ENCODE data around the gene POMC. TPM values are rescaled to one million over a fixed set of nuclear protein-coding genes. Genes with fewer than 3 reads are reported as not detected.
A peak's percentile ranks its signal among the peaks of the same experiment; 100 is the strongest.

POMC gene
- total and polyA plus RNA-seq, 2 of the 13 experiments (the other 11 are each of a cell fraction or from before 2014, with no cell fraction given): not detected

DNA sequence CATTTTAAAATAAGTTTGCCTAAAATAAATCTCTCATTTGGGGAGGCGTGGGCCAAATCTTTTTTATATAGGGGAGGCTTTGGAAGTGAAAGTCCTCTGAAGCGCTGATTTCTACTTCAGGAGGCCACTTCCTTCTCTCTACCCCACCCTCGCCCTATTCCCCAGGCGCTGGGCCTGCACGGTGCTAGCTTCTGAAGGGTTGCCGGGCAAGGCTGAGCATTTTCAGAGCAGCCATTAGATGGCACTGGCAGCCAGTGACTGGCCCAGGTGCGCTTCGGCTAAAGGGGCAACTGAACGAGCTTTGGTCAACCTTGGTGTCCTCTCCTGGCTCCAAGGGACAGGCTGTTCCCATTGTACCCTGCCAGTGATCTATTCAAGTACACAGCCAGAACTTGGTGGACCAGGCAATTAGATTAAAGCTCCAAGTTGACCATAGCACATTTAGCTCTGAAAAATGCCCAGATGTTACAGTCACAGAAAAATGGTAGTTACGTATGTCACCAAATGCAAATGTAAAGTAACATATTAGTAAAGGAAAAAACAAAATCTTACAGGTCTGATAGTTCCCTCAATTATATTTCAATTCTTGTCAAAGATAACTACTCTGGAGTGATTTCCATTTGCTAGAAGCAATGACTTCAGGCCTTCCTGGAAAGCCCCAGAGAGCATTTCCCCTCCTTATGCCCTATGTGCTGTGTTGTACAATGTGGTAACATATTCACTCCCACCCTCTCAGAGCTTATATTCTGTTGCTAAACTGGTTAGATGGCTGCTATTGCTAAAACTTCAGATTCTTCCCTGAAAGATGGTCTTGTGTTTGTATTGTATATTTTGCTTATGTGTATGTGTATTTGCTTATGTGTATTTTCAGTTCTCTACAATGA is 2.1 kb downstream of the POMC start (continued):
- TF ChIP-seq, protein P1, sequence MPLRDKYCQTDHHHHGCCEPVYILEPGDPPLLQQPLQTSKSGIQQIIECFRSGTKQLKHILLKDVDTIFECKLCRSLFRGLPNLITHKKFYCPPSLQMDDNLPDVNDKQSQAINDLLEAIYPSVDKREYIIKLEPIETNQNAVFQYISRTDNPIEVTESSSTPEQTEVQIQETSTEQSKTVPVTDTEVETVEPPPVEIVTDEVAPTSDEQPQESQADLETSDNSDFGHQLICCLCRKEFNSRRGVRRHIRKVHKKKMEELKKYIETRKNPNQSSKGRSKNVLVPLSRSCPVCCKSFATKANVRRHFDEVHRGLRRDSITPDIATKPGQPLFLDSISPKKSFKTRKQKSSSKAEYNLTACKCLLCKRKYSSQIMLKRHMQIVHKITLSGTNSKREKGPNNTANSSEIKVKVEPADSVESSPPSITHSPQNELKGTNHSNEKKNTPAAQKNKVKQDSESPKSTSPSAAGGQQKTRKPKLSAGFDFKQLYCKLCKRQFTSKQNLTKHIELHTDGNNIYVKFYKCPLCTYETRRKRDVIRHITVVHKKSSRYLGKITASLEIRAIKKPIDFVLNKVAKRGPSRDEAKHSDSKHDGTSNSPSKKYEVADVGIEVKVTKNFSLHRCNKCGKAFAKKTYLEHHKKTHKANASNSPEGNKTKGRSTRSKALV (CRISPR knock-in tag; IDR thresholded peaks at IDR 0.05): peak; percentile 72; the same call in 1 of the 2 replicates
- TF ChIP-seq, protein P2, sequence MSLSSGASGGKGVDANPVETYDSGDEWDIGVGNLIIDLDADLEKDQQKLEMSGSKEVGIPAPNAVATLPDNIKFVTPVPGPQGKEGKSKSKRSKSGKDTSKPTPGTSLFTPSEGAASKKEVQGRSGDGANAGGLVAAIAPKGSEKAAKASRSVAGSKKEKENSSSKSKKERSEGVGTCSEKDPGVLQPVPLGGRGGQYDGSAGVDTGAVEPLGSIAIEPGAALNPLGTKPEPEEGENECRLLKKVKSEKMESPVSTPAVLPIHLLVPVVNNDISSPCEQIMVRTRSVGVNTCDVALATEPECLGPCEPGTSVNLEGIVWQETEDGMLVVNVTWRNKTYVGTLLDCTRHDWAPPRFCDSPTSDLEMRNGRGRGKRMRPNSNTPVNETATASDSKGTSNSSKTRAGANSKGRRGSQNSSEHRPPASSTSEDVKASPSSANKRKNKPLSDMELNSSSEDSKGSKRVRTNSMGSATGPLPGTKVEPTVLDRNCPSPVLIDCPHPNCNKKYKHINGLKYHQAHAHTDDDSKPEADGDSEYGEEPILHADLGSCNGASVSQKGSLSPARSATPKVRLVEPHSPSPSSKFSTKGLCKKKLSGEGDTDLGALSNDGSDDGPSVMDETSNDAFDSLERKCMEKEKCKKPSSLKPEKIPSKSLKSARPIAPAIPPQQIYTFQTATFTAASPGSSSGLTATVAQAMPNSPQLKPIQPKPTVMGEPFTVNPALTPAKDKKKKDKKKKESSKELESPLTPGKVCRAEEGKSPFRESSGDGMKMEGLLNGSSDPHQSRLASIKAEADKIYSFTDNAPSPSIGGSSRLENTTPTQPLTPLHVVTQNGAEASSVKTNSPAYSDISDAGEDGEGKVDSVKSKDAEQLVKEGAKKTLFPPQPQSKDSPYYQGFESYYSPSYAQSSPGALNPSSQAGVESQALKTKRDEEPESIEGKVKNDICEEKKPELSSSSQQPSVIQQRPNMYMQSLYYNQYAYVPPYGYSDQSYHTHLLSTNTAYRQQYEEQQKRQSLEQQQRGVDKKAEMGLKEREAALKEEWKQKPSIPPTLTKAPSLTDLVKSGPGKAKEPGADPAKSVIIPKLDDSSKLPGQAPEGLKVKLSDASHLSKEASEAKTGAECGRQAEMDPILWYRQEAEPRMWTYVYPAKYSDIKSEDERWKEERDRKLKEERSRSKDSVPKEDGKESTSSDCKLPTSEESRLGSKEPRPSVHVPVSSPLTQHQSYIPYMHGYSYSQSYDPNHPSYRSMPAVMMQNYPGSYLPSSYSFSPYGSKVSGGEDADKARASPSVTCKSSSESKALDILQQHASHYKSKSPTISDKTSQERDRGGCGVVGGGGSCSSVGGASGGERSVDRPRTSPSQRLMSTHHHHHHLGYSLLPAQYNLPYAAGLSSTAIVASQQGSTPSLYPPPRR (CRISPR knock-in tag; IDR thresholded peaks at IDR 0.05; ENCODE audit: borderline replicate concordance): no peak
- TF ChIP-seq ADNP (CRISPR knock-in tag; IDR thresholded peaks at IDR 0.05): no peak
- TF ChIP-seq, protein P3, sequence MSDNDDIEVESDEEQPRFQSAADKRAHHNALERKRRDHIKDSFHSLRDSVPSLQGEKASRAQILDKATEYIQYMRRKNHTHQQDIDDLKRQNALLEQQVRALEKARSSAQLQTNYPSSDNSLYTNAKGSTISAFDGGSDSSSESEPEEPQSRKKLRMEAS (IDR thresholded peaks at IDR 0.05): no peak
- no peak for TF ChIP-seq AKAP8 (CRISPR knock-in tag; IDR thresholded peaks at IDR 0.05)
- no peak for TF ChIP-seq SP1 (IDR thresholded peaks at IDR 0.05)
- no peak for TF ChIP-seq SP1 (CRISPR knock-in tag; IDR thresholded peaks at IDR 0.05)
- no peak for TF ChIP-seq CENPX (CRISPR knock-in tag; IDR thresholded peaks at IDR 0.05)
- no peak for TF ChIP-seq ZNF589 (CRISPR knock-in tag; conservative IDR thresholded peaks at IDR 0.05)
- no peak for TF ChIP-seq ZNF660 (CRISPR knock-in tag; IDR thresholded peaks at IDR 0.05; ENCODE audit: borderline replicate concordance, low read depth)
- no peak for TF ChIP-seq POLR2G (IDR thresholded peaks at IDR 0.05; ENCODE audit: low read depth, low read length)
- TF ChIP-seq, protein P4, sequence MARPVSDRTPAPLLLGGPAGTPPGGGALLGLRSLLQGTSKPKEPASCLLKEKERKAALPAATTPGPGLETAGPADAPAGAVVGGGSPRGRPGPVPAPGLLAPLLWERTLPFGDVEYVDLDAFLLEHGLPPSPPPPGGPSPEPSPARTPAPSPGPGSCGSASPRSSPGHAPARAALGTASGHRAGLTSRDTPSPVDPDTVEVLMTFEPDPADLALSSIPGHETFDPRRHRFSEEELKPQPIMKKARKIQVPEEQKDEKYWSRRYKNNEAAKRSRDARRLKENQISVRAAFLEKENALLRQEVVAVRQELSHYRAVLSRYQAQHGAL (CRISPR knock-in tag; IDR thresholded peaks at IDR 0.05; ENCODE audit: not compliant biosample characterization): no peak
- no peak for TF ChIP-seq NFIB (CRISPR knock-in tag; IDR thresholded peaks at IDR 0.05; ENCODE audit: borderline replicate concordance)
- no peak for TF ChIP-seq MTF1 (CRISPR knock-in tag; IDR thresholded peaks at IDR 0.05)
- TF ChIP-seq, protein P5, sequence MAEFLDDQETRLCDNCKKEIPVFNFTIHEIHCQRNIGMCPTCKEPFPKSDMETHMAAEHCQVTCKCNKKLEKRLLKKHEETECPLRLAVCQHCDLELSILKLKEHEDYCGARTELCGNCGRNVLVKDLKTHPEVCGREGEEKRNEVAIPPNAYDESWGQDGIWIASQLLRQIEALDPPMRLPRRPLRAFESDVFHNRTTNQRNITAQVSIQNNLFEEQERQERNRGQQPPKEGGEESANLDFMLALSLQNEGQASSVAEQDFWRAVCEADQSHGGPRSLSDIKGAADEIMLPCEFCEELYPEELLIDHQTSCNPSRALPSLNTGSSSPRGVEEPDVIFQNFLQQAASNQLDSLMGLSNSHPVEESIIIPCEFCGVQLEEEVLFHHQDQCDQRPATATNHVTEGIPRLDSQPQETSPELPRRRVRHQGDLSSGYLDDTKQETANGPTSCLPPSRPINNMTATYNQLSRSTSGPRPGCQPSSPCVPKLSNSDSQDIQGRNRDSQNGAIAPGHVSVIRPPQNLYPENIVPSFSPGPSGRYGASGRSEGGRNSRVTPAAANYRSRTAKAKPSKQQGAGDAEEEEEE (CRISPR knock-in tag; IDR thresholded peaks at IDR 0.05; ENCODE audit: borderline replicate concordance): no peak
- TF ChIP-seq, protein P6, sequence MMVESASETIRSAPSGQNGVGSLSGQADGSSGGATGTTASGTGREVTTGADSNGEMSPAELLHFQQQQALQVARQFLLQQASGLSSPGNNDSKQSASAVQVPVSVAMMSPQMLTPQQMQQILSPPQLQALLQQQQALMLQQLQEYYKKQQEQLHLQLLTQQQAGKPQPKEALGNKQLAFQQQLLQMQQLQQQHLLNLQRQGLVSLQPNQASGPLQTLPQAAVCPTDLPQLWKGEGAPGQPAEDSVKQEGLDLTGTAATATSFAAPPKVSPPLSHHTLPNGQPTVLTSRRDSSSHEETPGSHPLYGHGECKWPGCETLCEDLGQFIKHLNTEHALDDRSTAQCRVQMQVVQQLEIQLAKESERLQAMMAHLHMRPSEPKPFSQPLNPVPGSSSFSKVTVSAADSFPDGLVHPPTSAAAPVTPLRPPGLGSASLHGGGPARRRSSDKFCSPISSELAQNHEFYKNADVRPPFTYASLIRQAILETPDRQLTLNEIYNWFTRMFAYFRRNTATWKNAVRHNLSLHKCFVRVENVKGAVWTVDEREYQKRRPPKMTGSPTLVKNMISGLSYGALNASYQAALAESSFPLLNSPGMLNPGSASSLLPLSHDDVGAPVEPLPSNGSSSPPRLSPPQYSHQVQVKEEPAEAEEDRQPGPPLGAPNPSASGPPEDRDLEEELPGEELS (CRISPR knock-in tag; IDR thresholded peaks at IDR 0.05): no peak

Measured in HepG2 (cell line).